ENCODE measurements around the gene OPN1MW. TPM values are rescaled to one million over a fixed set of nuclear protein-coding genes. Genes with fewer than 3 reads are reported as not detected.
"Not testable (repeated sequence)": the region's sequence is repeated elsewhere in the genome, so short reads cannot be mapped to it uniquely, and the experiment has no call there.

OPN1MW gene
- total RNA-seq, 3 donors from 2014 or later: not detected

- ATAC-seq (no peak), DNase-seq (no peak)
- Histone ChIP-seq H3K4me1 (ENCODE audit: low read depth) (no peaks in the 10 kb centered on the region), H3K9me3 (no peaks in the 10 kb centered on the region), H3K4me3 (no peak overlapping the region), H3K36me3 (ENCODE audit: low read depth) (no peaks in the 10 kb centered on the region)
- intact Hi-C loops (cut with DNase I, micrococcal nuclease): no loop called here
- TF ChIP-seq, protein P1, sequence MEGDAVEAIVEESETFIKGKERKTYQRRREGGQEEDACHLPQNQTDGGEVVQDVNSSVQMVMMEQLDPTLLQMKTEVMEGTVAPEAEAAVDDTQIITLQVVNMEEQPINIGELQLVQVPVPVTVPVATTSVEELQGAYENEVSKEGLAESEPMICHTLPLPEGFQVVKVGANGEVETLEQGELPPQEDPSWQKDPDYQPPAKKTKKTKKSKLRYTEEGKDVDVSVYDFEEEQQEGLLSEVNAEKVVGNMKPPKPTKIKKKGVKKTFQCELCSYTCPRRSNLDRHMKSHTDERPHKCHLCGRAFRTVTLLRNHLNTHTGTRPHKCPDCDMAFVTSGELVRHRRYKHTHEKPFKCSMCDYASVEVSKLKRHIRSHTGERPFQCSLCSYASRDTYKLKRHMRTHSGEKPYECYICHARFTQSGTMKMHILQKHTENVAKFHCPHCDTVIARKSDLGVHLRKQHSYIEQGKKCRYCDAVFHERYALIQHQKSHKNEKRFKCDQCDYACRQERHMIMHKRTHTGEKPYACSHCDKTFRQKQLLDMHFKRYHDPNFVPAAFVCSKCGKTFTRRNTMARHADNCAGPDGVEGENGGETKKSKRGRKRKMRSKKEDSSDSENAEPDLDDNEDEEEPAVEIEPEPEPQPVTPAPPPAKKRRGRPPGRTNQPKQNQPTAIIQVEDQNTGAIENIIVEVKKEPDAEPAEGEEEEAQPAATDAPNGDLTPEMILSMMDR (IDR thresholded peaks at IDR 0.05): no peak
Observed at GRCh38 chrX:154142386-154142785, 40.0 kb upstream of the OPN1MW start.

DNA sequence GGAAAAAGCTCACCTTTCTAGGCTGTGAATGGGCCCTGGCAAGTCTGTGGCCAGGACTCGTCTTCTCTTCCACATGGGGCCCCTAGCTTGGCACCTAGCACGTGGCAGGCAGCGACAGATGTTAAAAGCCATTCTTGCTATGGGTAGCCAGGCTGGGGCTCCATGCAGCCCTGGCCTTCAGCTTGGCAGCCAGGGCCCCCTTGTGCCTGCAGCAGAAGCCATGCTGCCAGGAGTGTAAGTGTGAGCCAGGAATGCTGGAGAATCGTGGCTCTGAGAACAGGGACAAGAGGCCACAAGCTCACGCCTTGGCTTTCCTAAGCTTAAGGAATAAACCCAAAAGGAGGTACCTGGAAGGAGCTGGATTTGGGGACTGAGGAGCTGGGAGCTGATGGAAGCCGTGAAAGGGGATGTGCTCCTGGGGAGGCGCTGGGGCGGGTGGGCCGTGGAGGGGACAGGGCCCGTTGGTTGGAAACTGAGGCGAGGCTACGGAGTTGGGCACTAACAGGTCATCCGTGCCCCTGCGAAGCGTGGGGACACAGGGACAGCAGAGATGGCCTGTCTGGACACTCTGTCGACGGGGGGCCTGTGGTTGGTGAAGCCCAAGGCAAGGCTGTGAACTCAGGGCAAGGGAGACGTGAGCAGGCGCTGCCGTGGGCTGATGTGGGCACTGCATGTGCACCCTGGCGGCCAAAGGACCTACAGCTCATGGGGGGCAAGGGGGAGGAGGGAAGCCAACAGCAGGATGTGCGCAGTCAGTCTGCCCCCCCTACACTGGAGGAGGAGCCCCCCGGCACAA is 39.2 kb upstream of the OPN1MW start:
- Histone ChIP-seq H3K4me3 (no peak overlapping the region), H3K4me1 (ENCODE audit: low read depth) (no peaks in the 10 kb centered on the region), H3K36me3 (ENCODE audit: low read depth) (no peaks in the 10 kb centered on the region), H3K9me3 (no peaks in the 10 kb centered on the region)
- ATAC-seq: no peak
- intact Hi-C loops (cut with DNase I, micrococcal nuclease): no loop called here
- DNase-seq: peak in 1 of 3 donors; percentile 12
- TF ChIP-seq, protein P1 (IDR thresholded peaks at IDR 0.05): no peak

- H3K9me3 ChIP-seq; H3K36me3 ChIP-seq (ENCODE audit: low read depth); H3K4me3 ChIP-seq; DNase-seq; intact Hi-C loops (cut with DNase I, micrococcal nuclease); ATAC-seq; H3K4me1 ChIP-seq (ENCODE audit: low read depth): not testable (repeated sequence)
Observed at GRCh38 chrX:154144010-154144409, 38.4 kb upstream of the OPN1MW start, which contains the start of gene OPN1LW. Gene OPN1LW, plus strand, starts transcription at chrX:154144243. Its CDS starts 41 bp downstream, at chrX:154144284.

- H3K4me1 ChIP-seq (ENCODE audit: low read depth); H3K4me3 ChIP-seq; intact Hi-C loops (cut with DNase I, micrococcal nuclease); DNase-seq; ATAC-seq; H3K36me3 ChIP-seq (ENCODE audit: low read depth); H3K9me3 ChIP-seq: not testable (repeated sequence)
Observed at GRCh38 chrX:154151030-154151429, 31.4 kb upstream of the OPN1MW start.

- H3K9me3 ChIP-seq; H3K4me3 ChIP-seq; H3K4me1 ChIP-seq (ENCODE audit: low read depth); intact Hi-C loops (cut with DNase I, micrococcal nuclease); H3K36me3 ChIP-seq (ENCODE audit: low read depth); ATAC-seq: not testable (repeated sequence)
- peak in 1 of 3 donors; percentile 18 for DNase-seq
Observed at GRCh38 chrX:154156221-154156620, 26.2 kb upstream of the OPN1MW start.

DNA sequence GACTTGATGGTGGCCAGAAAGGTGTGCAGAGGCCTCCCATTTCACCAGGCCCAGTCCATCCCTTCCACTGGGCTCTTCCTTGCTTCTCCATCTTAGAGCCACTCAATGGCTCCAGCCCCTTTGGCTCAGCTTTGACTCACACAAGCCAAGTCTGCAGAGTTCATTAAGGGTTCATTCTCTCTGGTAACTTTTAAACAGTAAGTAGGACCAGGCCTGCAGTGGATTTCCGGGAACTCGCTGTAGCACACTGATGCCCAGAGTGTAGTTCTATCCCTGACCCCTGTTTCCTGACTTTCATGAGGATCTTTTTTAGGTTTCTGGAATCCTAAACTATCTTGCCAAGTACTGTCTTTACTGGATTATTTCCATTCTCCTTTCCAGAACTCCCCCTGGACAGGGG is 25.2 kb upstream of the OPN1MW start:
- H3K4me1 ChIP-seq (ENCODE audit: low read depth); intact Hi-C loops (cut with DNase I, micrococcal nuclease); H3K9me3 ChIP-seq; H3K4me3 ChIP-seq; H3K36me3 ChIP-seq (ENCODE audit: low read depth); ATAC-seq; DNase-seq: not testable (repeated sequence)

GRCh38 chrX:154159345-154159744 is 23.1 kb upstream of the OPN1MW start:
- H3K4me1 ChIP-seq (ENCODE audit: low read depth); H3K9me3 ChIP-seq; ATAC-seq; H3K4me3 ChIP-seq; DNase-seq; intact Hi-C loops (cut with DNase I, micrococcal nuclease); H3K36me3 ChIP-seq (ENCODE audit: low read depth): not testable (repeated sequence)

DNA sequence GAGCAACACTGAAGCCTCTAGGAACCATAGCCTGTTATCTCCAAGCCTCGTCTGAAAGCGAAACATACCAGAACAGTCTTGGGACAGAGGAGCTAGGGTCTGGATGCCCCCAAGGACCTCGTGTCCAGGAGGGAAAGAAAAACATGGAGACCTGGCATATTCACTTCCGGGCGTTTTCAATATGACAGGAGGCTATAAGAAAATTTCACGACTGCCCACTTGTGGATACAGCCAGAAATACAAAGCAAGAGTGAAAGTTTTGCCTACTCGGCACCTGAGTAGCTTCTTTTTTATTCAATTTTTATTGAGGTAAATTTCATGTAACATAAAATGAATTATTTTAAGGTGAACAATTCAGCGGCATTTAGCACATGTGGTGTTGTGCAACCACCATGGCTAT is 17.5 kb upstream of the OPN1MW start:
- H3K36me3 ChIP-seq (ENCODE audit: low read depth); H3K9me3 ChIP-seq; H3K4me1 ChIP-seq (ENCODE audit: low read depth); ATAC-seq; intact Hi-C loops (cut with DNase I, micrococcal nuclease); H3K4me3 ChIP-seq; DNase-seq: not testable (repeated sequence)

GRCh38 chrX:154168384-154168783 is 14.0 kb upstream of the OPN1MW start:
- H3K4me1 ChIP-seq (ENCODE audit: low read depth); ATAC-seq; H3K9me3 ChIP-seq; H3K4me3 ChIP-seq; DNase-seq; H3K36me3 ChIP-seq (ENCODE audit: low read depth); intact Hi-C loops (cut with DNase I, micrococcal nuclease): not testable (repeated sequence)

DNA sequence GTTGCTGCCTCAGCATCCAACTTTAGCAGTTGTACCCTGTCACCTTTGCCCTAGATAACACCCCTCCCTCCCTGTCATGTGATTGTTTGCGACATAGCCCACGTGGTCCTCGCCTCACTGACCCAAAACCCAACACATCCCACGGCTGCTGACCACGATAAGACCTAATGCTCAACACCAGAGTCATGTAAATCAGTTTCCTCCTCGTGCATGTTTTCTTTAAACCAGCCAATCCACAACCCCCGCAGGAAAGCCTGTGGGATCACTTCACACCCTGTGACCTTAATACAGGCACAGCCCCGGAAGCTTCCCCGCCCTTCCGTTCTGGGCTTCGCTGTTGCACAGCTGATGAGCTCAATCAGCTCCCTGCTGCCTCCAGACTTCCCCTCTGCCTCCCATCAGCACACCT is 9.9 kb upstream of the OPN1MW start:
- H3K4me1 ChIP-seq (ENCODE audit: low read depth); DNase-seq; H3K4me3 ChIP-seq; H3K9me3 ChIP-seq; intact Hi-C loops (cut with DNase I, micrococcal nuclease); H3K36me3 ChIP-seq (ENCODE audit: low read depth): not testable (repeated sequence)
- peak; percentile 89 for ATAC-seq

GRCh38 chrX:154174356-154174755 is 8.0 kb upstream of the OPN1MW start:
- H3K9me3 ChIP-seq; H3K4me3 ChIP-seq; ATAC-seq; H3K36me3 ChIP-seq (ENCODE audit: low read depth); H3K4me1 ChIP-seq (ENCODE audit: low read depth); intact Hi-C loops (cut with DNase I, micrococcal nuclease); DNase-seq: not testable (repeated sequence)

DNA sequence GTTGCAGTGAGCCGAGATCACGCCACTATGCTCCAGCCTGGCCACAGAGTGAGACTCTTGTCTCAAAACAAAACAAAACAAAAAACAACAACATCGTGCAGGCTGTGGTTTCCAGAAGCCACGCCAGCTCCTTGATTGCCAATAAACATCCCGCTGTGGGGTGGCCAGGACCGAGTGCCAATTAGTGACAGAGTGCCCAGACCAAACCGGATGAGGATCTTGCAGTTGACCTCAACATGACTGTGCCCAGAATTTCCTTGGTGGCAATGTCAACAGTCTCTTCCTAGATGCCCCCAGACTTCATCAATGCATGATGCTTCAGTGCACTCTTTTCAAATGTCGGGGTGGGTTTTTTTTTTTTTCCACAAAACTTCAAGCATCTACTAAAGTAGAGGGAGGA is 1.4 kb downstream of the OPN1MW start:
- H3K36me3 ChIP-seq (ENCODE audit: low read depth); ATAC-seq; H3K9me3 ChIP-seq; H3K4me3 ChIP-seq; H3K4me1 ChIP-seq (ENCODE audit: low read depth); intact Hi-C loops (cut with DNase I, micrococcal nuclease); DNase-seq: not testable (repeated sequence)

DNA sequence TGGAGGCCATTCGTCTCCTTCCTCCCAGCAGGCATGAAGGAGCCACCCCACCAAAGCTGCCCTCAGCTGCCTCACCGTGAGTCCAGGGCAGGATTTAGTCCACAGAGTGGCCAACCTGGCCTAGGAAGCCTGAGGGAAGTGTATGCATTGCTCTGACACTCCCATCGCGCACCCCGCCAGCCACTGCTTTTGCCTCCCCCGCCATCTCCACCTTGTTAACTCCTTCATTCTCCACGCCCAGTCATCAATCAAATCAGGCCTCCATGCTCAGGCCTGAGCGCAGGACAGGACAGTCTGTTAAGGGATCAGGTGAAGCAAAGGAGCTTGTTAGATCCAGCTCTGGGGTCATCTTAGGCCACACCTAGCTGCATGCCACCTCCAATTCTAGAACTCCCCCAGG is 10.4 kb downstream of the OPN1MW start:
- H3K4me1 ChIP-seq (ENCODE audit: low read depth); H3K36me3 ChIP-seq (ENCODE audit: low read depth); ATAC-seq; H3K9me3 ChIP-seq; H3K4me3 ChIP-seq; DNase-seq; intact Hi-C loops (cut with DNase I, micrococcal nuclease): not testable (repeated sequence)

Measured in mucosa of descending colon (tissue), 3 donors.